ENCODE results near the gene NUP153.
"Not testable (repeated sequence)": the region's sequence is repeated elsewhere in the genome, so short reads cannot be mapped to it uniquely, and the experiment has no call there.

NUP153 gene

GRCh38 chr6:17599877-17600526 is 106.7 kb downstream of the NUP153 start, which contains the start of gene FAM8A1:
FAM8A1 (plus strand) TSS chr6:17600302; CDS start chr6:17600410, 108 bp downstream.
- peak; percentile 91 for DNase-seq

GRCh38 chr6:17596085-17596484 is 110.6 kb downstream of the NUP153 start:
- DNase-seq = no peak

GRCh38 chr6:17593246-17593645 is 113.5 kb downstream of the NUP153 start:
- no peak for DNase-seq

- DNase-seq = no peak
These were observed 115.4 kb downstream of the NUP153 start for GRCh38 chr6:17591287-17591686.

- peak; percentile 97 for DNase-seq
These were observed 117.2 kb downstream of the NUP153 start for GRCh38 chr6:17589406-17590096.

- DNase-seq = no peak
These were observed 118.7 kb downstream of the NUP153 start for GRCh38 chr6:17588011-17588410.

GRCh38 chr6:17586623-17587022 is 120.1 kb downstream of the NUP153 start:
- DNase-seq = not testable (repeated sequence)

- DNase-seq = peak; percentile 32
These were observed 120.8 kb downstream of the NUP153 start for GRCh38 chr6:17585766-17586490.

GRCh38 chr6:17584241-17584803 is 122.4 kb downstream of the NUP153 start:
- peak; percentile 87 for DNase-seq

- no peak for DNase-seq
These were observed 122.9 kb downstream of the NUP153 start for GRCh38 chr6:17583811-17584210.

- not testable (repeated sequence) for DNase-seq
These were observed 125.4 kb downstream of the NUP153 start for GRCh38 chr6:17581282-17581681.

GRCh38 chr6:17580518-17581048 is 126.1 kb downstream of the NUP153 start:
- DNase-seq = no peak

GRCh38 chr6:17577059-17577458 is 129.7 kb downstream of the NUP153 start:
- no peak for DNase-seq

- no peak for DNase-seq
These were observed 131.7 kb downstream of the NUP153 start for GRCh38 chr6:17574866-17575560.

GRCh38 chr6:17565399-17565798 is 141.3 kb downstream of the NUP153 start:
- no peak for DNase-seq

Measured in NCI-H2171 treated with DMSO at 0.1 percent for 48 hours (cell line).